PFSK-1 (cell line): Measurements from ENCODE around the gene SYMPK.

Source experiments
- FOXP2 ChIP-seq: optimal IDR thresholded peaks from 2 replicates; pipeline ENCODE3; 2011; ENCODE audit warnings: borderline replicate concordance, control low read depth, inconsistent platforms; ENCODE audit not compliant: insufficient read depth; ENCODE audit errors: extremely low read length, extremely low read depth
- POLR2AphosphoS5 ChIP-seq: IDR thresholded peaks from 2 replicates; pipeline ENCODE4 v1.6.1; 2012; ENCODE audit warnings: low read depth, mild to moderate bottlenecking, control low read depth, low read length, moderate library complexity
- REST ChIP-seq, 2 experiments: IDR thresholded peaks; 2 replicates each; pipeline versions ENCODE4 v1.6.1 to v1.8.0; 2011 to 2012; ENCODE audit warnings: low read depth in 2 of 2, low read length in 2 of 2, control low read depth in 1 of 2, inconsistent platforms in 1 of 2, mild to moderate bottlenecking in 1 of 2, moderate library complexity in 1 of 2; ENCODE audit not compliant: insufficient read depth in 1 of 2
- SIN3A ChIP-seq: IDR thresholded peaks from 2 replicates; pipeline ENCODE4 v1.6.1; 2012; ENCODE audit warnings: mild to moderate bottlenecking, low read length, moderate library complexity, borderline replicate concordance; ENCODE audit not compliant: insufficient read depth
- TAF1 ChIP-seq: IDR thresholded peaks from 2 replicates; pipeline ENCODE4 v1.6.1; 2012; ENCODE audit warnings: low read length, control low read depth, borderline replicate concordance; ENCODE audit not compliant: insufficient read depth

SYMPK gene

GRCh38 chr19:45777395-45777961 is 85.5 kb downstream of the SYMPK start:
- TF ChIP-seq TAF1 (no peak), POLR2AphosphoS5 (no peak), SIN3A (no peak), FOXP2 (no peak), REST (IDR thresholded peaks at IDR 0.05; ENCODE audit: insufficient read depth in 1 of 2, low read depth in 2 of 2, low read length in 2 of 2) (no peak)

GRCh38 chr19:45774765-45775164 is 88.2 kb downstream of the SYMPK start:
- TF ChIP-seq TAF1 (no peak), POLR2AphosphoS5 (no peak), SIN3A (no peak), FOXP2 (no peak), REST (IDR thresholded peaks at IDR 0.05; ENCODE audit: insufficient read depth in 1 of 2, low read depth in 2 of 2, low read length in 2 of 2) (no peak)

GRCh38 chr19:45773384-45773783 is 89.6 kb downstream of the SYMPK start:
- TF ChIP-seq TAF1 (no peak), REST (IDR thresholded peaks at IDR 0.05; ENCODE audit: insufficient read depth in 1 of 2, low read depth in 2 of 2, low read length in 2 of 2) (no peak), FOXP2 (no peak), SIN3A (no peak), POLR2AphosphoS5 (no peak)

- TF ChIP-seq TAF1: no peak
- no peak for TF ChIP-seq FOXP2
- TF ChIP-seq REST (IDR thresholded peaks at IDR 0.05; ENCODE audit: insufficient read depth in 1 of 2, low read depth in 2 of 2, low read length in 2 of 2): no peak
- TF ChIP-seq SIN3A: no peak
- no peak; the same call in 1 of the 2 replicates for TF ChIP-seq POLR2AphosphoS5
Observed at GRCh38 chr19:45772912-45773311, 90.0 kb downstream of the SYMPK start.
